T-helper 2 cell (primary cell): ENCODE data around the gene EGF.

Source experiments
- DNase-seq, 5 experiments: peaks; one replicate each; pipeline versions ENCODE4 v3.0.0 to v3.0.0-alpha.2; 2012 to 2022

EGF gene

DNA sequence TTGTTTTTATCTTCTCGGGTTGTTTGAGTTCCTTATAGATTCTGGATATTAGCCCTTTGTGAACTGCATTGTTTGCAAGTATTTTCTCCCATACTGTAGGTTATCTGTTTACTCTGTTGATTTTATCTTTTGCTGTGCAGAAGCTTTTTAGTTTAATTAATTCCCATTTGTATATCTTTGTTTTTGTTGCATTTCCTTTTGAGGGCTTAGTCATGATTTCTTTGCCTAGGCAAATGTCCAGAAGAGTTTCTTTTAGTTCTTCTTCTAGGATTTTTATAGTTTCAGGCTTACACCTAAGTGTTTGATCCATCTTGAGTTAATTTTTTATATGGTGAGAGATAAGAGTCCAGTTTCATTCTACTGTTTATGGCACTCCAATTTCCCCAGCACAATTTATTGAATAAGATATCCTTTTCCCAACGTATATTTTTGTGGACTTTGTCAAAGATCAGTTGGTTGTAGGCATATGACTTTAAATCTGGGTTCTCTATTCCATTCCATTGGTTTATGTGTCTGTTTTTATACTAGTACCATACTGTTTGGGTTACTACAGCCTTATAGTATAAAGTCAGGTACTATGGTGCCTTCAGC lies 54.3 kb downstream of the EGF start:
- no peak for DNase-seq

DNA sequence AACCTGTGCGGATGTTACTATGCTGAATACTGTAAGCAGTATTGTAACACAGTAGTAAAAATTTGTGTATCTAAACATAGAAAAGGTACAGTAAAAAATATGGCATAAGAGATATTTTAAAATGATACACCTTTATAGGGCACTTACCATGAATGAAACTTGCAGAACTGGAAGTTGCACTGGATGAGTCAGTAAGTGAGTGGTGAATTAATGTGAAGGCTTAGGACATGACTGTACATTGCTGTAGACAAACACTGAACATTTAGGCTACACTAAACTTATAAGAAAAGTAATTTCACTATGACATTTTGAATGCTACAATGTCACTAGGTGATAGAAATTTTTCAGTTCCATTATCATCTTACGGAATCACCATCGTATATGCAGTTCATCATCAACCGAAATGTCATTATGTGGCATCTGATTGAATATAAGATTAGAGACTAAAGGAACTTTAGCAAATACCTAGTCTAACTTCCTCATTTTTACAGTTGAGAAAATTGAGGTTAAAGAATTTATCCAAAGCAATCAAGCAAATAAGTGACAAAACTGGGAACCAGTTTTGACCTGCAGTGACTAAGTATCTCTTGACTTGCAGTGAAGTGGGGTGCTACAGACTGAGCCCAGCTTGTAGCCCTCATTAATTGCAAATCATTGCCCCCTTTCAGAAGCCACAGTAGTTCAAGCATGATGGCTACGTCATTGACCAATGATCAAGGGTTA lies 55.3 kb downstream of the EGF start:
- peak in 1 of 5 experiments; percentile 1 for DNase-seq

DNA sequence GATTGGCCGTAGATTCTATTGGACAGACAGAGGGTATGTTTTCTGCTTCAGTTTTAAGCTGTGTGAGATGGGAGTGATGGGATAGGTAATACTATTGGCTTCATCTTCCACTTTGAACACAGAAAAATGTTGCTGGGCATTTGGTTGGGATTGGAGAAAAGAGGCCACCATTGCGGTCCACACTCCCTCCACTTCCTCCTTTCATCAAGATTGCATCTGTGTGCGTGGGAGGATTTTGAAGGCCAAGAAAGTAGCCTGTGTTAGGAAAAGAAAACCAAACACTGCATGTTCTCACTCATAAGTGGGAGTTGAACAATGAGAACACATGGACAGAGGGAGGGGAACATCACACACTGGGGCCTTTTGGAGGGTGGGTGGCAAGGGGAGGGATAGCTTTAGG lies 56.4 kb downstream of the EGF start:
- no peak for DNase-seq

DNA sequence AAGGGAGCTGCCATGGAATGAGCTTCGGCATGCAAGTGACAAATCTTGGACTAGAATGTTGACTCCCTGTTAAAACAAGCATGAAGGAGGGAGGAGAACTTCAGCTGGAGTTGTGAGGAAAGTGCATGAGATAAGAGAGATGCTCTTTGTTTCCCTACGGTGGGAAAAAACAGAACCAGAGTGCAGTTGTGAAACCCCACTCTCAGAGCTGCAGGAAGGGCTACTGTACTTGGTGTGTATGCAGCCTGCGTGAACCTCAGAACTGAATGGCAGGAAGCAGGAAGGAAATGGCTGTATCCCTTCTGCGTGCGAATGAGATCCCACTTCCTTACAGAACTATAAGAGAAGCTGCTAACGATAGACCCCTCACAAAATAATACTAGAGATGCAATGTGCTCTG lies 57.2 kb downstream of the EGF start:
- DNase-seq, result peak in 1 of 5 experiments; percentile 9

DNA sequence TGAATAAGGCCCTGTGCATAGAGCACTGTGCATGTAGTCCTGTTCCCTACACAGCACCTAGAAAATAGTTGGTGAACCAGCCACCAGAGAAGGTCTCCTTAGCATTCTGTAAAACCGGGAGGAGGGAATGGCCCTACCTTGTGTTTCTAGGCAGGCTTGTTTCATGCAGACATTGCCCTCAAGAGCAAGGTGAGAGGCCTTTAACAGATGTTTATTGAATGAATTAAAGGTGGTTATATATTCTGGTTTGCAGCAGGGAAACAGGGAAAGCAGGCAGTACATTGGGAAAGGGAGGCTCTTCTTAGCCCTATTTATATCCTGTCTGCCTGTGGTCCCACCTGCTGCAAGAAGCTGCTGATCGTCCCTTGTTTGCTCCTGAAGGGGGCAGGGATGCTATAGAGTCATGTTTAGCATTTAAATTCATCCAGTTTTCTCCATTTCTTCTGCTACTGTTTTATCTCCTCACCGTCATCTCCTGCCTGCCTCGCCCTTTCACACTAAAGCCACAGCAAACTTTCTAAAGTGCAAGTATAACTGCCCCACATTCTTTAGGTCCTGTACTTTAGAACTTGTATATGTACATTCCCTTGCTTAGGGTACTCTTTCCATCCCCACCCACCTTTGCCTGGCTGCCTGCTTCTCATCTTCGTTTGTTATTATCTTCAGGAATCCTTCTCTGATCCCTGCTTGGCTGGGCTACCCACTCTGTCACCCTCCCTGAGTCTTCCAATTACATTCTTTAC lies 60.3 kb downstream of the EGF start:
- DNase-seq, result no peak

DNA sequence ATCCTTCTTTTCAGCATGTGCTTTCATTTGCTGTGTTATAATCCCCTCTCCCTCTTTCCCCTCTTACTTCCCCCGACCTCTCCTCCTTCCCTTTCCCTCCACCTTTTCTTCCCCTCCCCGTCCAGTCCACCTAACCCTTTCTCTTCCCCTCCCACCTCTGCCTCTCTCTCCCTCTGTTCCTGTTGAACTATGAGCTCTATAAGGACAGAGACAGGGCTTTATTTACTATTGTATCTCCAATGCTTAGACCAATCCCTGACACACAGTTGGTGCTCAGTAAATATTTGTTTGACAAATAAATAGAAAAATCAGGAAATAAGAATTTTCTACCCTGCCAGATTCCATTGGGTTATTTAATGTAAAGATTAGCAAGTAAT lies 60.8 kb downstream of the EGF start:
- no peak for DNase-seq

DNA sequence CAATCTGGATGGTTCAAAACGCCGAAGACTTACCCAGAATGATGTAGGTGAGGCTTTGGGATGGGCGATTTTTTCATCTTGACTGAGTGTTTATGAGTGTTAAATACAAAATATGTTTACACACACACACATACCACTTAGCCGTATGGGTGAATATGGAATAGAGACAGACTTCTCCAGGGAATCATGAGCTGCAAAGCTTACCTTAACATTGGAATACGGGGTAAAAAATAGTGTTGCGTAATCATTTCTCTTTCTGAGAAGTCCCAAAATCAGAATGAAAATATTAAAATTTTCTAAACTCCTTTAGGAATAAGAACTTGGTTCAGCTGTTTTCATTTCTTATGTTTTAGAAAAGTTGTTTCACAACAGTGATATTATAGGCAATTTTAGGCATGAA lies 63.5 kb downstream of the EGF start:
- DNase-seq, result no peak

DNA sequence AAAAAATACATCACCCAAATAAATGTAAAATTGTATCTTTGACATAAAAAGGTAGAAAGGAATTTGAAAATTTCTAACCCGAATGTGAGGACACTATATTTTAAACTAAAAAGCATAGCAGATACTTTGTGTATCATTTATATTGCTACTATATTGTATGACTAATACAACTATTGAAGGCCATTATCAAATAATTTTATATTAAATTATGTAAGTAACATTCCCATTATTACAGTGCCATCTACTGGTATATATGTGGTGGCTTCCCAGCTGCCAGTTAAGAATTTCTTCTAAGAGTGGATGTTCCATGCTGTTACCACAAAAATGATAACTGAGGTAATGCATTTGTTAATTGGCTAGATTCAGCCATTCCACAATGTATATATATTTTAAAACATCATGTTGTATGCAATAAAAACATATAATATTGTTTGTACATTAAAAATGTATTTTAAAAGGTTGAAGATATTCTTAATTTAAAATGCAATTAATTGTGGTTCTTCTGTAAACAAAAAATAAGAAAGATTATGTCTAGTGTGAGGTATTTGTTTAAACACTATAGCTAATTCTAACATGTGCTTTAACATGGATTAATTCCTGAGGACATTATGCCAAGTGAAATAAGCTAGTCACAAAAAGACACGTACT lies 65.3 kb downstream of the EGF start:
- DNase-seq, result no peak

DNA sequence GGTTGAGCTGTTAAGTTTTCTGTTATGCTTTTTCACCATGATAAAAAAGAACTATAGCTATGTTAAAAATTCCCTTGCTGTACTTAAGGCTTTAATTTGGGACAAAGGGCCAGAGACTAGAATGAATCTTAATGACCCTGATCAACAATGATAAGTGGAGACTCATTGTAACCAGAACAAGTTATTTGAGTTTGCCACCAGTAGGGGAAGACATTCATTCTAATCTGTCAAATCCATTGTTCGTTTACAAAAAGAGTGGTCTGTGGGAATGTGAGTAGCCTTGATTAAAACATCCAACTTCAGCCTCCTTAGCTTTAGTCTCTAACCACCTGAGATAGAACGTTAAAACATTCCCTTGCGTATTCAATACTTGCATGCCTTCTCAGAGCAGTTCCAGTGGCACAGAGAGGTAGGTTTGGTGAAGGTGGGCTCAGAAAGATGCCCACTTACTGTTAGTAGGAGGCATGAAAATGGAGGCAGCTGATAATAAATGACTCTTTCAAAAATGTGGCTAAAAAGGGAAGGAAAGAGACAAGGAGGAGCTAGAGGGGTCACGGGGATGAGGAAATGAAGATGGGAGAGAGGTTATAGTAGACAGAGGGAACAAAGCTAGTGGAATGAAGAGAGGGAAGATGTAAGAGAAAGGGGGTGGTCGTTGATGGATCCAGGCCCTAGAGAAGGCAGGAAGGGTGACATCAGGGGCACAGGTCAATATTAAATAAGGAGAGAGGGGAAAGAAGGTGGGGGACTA lies 66.2 kb downstream of the EGF start:
- DNase-seq, result no peak

DNA sequence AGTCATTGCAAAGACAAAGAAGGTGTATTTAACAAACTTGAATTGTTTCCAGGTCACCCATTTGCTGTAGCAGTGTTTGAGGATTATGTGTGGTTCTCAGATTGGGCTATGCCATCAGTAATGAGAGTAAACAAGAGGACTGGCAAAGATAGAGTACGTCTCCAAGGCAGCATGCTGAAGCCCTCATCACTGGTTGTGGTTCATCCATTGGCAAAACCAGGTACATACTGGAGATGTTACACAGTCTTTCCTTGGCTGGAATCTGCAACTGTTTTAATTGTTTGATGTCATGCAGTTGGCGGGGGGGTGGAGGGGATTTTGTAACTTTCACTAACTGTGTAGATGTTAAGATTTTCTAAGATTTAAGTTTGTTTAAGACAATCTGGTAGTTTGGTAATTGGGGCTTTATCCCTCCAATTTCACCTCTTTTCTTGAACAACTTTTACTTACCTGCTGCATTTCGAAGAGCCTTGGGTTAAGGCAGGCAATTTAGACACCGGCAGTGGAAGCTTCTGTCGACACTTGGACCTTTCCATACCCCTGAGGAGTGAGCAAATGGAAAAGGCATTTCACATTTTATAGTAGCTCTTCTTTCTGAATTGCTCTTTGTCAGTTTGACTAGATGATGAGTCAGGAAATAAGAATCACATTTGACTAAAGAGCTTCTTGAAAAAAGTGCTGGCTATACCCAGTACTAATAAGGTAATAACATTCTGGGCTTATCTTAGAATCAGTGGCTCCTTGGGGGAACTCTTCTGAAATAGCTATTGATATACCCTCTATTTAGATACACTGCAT lies 67.4 kb downstream of the EGF start:
- DNase-seq, result no peak

DNA sequence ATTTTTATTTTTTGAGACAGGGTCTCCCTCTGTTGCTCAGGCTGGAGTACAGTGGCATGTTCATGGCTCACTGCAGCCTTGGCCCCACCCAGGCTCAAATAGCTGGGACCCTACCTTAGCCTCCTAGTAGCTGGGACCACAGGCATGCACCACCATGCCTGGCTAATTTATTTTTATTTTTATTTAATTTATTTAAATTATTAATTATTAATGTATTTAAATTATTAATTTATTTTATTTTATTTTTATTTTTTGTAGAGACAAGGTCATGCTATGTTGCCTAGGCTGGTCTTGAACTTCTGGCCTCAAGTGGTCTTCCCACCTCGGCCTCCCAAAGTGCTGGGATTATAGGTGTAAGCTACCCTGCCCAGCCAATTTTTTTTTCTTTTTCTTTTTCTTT lies 69.3 kb downstream of the EGF start:
- DNase-seq, result no peak

DNA sequence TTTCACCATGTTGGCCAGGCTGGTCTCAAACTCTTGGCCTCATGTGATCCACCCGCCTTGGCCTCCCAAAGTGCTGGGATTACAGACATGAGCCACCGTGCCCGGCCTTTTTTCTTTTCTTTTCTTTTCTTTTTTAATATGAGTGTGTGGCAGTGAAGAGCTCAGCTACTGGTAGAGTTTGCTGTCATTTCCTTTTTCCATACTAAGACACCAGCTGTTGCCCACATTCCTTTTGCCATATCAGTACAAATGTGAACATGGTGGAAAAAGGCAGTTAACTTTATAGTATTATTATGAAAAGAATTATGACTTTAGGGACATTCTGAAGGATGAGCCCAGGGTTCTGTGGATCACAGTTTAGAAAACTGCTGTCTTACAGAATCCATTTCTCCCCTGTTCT lies 69.8 kb downstream of the EGF start:
- no peak for DNase-seq

DNA sequence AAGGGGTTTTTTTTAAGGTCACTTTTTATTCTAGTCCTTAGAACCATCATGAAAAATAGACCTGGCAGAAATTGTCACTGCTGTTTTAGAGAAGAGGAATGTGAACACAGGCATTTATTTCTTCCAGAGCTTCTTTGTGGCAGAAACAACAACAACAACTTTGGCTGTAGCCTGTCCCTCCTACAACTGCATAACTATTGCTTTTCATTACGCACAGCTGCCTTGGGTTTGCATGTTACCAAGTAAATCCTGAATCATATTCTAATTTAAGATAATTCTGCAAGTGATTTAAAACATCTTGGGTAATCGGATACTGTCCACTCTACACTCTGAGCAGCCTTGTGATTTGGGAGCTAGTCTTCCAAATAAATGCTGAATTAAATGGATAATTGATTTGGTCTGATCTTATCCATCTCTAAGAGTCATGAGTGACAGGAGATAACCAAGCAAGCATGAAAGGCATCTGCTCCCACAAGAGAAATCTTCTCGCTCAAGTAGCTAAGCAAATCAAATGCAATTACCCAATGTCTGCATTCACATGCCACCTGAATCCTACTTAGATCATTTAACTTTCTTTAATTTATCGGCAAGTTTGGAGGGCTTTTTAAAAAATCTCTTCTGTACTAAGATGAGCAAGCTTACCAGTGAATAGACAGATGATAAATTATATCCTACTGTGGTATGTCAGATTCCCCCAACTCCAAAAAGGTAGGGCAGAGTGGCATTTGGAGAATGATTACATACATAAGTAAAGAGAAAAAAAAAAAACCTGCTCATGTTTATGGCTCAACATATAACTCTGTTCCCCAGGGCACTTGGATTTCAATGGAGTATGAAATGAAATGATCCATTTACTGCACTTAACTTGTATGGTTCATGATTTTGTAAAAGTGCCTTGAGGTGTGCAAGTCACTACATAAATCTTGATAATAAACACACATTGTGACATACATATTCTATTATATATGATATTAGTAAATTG lies 73.6 kb downstream of the EGF start:
- DNase-seq, result no peak

DNA sequence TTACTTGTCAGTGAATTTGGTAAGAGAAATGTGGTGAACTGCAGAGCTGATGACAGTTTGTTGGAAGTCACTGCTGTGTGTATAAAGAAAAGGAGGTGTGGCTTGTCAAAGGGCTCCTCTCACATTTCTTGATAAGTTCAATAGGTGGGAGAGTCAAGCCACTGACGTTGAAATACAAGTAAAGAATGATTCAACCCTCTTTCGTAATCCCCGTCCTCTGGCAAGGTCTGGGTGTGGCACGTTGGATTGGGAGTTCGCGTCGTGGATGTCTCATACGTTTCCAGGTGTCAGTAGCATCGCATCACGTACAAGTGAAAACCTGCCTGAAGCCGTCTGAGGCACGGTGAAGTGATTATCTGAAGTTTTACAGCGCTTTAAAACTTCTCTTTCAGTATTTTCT lies 76.4 kb downstream of the EGF start:
- DNase-seq, result no peak

DNA sequence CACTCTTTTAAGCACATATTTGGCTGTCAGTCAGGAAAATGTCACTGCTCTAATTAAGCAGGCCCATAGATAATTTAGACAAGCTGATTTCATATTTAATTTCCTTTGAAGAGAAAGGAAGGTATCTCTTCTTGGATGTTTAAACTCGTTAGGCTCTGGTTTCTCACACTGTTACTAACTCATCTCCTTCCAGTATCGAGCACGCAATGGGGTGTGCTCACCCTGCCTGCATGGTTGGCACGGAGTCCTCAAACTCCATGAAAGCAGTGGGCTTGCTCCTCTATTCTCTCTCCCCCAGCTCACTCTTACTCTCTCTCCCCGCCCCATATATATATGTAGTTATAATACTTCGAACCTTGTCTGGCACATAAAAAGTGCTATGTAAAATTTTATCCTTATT lies 76.9 kb downstream of the EGF start:
- DNase-seq, result no peak

DNA sequence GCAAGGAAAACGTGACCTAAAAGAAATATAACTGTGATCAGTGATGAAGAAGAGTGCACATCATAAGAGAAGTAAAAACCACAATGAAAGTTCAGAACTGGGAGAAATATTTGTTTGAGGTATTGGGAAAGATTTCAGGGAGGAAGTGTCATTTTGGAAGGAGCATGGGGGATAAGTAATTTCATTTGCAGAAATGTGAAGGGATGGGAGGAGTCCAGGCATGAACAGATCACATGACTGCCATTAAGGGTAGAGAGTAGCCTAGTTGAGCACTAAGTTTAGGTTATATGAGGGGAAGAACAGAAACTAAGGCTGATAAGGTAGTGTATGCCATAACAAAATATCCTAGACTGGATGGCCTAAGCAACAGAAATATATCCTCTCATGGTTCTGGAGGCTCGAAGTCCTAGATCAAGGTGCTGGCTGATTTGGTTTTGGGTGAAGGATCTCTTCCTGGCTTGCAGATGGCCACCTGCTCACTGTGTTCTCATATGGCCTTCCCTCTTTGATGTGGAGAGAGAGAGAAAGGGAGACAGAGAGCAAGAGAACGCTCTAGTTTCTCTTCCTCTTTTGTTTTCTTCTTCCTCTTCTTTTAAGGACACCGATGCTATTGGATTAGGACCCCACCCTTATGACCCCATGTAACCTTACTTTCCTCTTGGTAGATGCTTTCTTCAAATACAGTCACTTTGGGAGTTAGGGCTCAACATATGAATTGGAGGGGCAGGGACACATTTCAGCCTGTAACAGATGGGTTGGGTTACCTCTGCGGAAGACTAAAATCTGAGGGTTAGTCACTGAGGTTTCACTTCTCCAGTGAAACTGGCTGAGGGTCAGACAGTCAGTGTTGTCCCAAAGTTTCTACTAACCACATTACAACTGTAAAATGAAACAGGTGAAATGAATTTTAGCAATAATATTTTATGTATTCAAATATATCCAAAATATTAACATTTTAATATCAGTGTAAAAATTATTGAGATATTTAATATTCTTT lies 77.9 kb downstream of the EGF start:
- no peak for DNase-seq

DNA sequence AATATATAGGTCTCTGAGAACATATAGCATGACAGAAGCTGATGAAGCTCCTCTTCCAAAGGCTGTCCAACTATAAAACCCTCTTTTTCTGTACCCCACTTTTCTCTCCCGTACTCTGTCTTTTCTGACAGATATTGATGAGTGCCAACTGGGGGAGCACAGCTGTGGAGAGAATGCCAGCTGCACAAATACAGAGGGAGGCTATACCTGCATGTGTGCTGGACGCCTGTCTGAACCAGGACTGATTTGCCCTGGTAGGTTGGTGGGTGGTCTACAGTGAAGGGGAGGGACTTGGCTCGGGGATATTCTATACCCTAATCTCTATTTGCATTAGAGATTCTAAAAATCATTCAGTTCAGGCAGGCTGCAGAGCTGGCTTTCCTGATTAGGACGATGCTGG lies 80.4 kb downstream of the EGF start:
- DNase-seq, result no peak

DNA sequence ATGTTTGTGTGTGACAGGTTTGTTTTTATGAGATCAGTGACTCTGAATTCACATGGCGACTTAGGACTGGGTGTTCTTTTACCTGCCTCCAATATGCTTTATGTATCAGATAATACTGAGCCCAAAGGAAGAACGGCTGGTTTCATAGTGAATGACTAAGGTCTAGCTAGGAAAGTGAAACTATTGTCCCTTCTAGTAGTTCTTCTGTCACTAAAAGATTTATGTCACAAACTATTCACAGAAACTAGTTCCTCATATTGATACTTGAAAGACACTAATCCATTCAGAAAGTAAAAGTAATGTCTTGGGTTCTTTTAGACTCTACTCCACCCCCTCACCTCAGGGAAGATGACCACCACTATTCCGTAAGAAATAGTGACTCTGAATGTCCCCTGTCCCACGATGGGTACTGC lies 81.7 kb downstream of the EGF start:
- DNase-seq, result no peak

DNA sequence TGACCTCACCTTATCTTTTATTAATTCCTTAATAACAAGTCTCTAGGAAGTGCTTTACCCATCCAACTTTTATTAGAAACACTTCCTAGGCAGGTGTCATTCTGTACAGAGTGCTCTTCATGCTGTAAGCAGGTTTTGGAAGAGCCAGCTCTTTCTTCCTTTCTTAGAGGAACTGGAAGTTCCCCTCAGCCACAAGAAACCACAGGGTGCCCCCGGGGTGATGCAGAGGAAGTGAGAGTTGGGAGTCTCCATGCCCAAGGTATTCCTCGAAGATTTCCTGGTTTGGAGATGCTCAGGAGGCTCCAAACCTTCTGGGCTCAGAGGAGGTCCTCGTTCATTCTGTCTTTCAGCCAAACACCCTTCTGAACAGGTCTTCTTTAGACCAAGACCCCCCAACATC lies 83.8 kb downstream of the EGF start:
- no peak for DNase-seq
